Vagina (tissue), 2 donors: ENCODE results near the gene TP53AIP1.

Source experiments
- CTCF ChIP-seq, 3 experiments: fragments of 450-650 bp in 2 of 3; fragments of 200-600 bp in 1 of 3; sonication (generic) in 1 of 3; IDR thresholded peaks; one replicate each; pipeline ENCODE4 v1.5.1; 2017 to 2019; ENCODE audit warnings: antibody characterized with exemption in 3 of 3, mild to moderate bottlenecking in 2 of 3, moderate library complexity in 2 of 3
- POLR2AphosphoS5 ChIP-seq, 2 donors: sonication (generic); formaldehyde crosslinking; IDR thresholded peaks; one replicate each; pipeline ENCODE4 v1.9.0; 2017; ENCODE audit warnings: antibody characterized with exemption in 2 of 2, mild to moderate bottlenecking in 2 of 2, low read depth in 1 of 2; ENCODE audit not compliant: insufficient read depth in 1 of 2

- TF ChIP-seq CTCF (IDR thresholded peaks at IDR 0.05) (no peak), POLR2AphosphoS5 (IDR thresholded peaks at IDR 0.05; ENCODE audit: insufficient read depth in 1 of 2, low read depth in 1 of 2) (no peak)
Observed at GRCh38 chr11:128906185-128907050, 36.3 kb downstream of the TP53AIP1 start.
